ENCODE measurements around the gene IFNL4.
"Not testable (repeated sequence)": the region's sequence is repeated elsewhere in the genome, so short reads cannot be mapped to it uniquely, and the experiment has no call there.

The IFNL4 gene

DNA sequence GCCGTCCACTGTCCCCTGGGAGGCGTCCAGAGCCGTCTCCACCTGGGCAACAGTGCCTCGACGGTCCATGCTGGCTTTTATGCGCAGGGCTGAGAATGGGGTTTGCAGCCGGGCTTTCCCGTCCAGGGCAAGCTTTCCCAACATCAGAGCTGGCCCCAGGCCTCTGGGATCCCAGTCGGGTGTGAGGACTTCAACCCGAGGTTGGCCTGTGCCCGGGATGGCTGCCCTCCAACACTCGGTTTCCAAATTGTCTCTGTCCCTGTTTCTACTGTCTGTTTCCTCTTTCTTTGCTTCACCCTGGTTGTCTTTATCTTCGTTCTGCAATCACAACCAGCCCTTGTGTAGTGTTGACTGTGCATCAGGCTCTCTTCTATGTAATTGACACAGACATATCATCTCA lies at the start of gene IFNL4:
IFNL4 (minus strand) TSS at position 51 of the 400 bp plus-strand sequence.
- no peak for DNase-seq (ENCODE audit: low read depth)

DNA sequence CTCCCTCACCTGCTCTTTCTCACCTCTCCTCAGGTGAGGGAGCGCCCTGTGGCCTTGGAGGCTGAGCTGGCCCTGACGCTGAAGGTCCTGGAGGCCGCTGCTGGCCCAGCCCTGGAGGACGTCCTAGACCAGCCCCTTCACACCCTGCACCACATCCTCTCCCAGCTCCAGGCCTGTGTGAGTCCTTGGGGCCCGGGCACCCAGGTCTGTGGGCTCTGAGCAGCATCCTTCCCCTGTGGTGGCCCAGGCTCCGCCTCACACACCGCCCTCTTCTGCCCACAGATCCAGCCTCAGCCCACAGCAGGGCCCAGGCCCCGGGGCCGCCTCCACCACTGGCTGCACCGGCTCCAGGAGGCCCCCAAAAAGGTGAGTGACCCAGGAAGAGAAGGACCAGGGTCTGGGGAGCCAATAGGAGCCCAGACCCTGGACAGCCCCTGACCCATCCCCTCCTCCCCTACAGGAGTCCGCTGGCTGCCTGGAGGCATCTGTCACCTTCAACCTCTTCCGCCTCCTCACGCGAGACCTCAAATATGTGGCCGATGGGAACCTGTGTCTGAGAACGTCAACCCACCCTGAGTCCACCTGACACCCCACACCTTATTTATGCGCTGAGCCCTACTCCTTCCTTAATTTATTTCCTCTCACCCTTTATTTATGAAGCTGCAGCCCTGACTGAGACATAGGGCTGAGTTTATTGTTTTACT lies 49.4 kb upstream of the IFNL4 start:
- DNase-seq (ENCODE audit: low read depth) = no peak

DNA sequence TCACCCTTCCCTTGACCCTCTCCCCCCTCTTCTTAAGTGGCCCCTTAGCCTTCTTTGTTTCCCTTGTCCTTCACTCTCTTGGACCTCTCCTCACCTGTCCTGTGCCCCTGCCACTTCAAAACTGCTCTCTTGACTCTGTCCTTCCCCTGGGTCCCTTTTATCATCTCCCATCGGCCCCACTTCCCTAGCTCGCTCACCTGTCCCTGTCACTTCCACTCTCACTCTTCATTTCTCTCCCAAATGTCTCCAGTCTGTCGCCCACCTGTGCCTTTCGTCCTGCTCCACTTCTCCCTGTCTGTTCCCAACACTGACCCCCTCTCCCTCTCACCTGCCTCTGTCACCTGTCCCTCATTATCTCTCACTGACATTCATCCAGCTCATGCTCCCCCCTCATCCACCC lies 48.2 kb upstream of the IFNL4 start:
- no peak for DNase-seq (ENCODE audit: low read depth)

DNA sequence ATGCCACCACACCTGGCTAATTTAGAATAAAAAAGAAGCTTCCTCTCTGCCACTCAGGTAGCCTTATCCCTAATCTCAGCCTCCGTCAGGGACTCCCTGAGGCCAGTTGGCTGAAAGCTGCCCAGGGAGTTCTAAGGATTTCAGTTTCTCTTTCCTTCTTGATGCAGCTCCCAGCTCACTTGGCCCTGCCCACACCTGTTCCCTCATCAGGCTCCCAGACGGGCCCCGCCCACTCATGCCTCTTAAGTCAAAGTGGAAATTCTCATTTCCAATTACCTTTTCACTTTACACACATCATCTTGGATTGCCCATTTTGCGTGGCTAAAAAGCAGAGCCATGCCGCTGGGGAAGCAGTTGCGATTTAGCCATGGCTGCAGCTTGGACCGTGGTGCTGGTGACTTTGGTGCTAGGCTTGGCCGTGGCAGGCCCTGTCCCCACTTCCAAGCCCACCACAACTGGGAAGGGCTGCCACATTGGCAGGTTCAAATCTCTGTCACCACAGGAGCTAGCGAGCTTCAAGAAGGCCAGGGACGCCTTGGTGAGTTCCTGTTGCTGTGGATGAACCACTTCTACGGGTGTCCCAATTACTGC lies 47.5 kb upstream of the IFNL4 start, which contains the start of gene IFNL1:
IFNL1 (plus strand) TSS at position 353 of the 591 bp plus-strand sequence; CDS start at position 368, 15 bp downstream.
- DNase-seq (ENCODE audit: low read depth) = no peak

DNA sequence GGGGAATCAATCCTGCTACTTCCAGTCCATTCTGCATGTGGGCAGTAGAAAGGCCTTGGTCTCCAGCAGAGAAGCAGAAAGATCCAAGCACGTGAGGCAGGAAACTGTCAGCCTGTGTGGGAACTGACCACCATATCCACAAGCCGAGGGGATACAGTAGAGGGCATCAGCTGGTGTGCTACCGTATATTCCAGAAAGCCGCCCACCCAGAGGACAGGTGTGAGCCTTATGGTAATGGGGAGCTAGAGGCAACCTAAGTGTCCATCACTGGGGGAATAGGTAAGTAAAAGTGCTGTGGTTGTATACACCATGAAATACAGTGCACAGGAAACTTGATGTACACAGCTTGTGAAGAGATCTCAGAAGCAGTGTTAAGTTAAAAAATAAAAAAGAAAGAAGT lies 44.7 kb upstream of the IFNL4 start:
- DNase-seq (ENCODE audit: low read depth) = no peak

DNA sequence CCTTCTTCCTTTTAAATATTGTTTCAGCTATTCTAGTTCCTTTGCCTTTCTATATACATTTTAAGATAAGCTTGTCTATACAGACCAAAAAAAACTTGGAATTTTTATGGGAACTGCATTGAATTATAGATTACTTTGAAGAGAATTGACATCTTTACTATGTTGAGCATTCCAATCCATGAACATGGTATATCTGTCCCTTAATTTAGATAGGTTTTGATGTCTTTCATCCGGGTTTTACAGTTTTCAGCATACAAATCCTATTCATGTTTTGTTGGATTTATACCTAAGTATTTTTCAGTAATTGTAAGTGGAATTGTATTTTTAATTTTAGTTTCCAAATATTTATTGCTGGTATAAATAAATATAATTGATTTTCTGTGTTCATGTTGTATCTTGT lies 35.4 kb upstream of the IFNL4 start:
- DNase-seq (ENCODE audit: low read depth) = no peak

DNA sequence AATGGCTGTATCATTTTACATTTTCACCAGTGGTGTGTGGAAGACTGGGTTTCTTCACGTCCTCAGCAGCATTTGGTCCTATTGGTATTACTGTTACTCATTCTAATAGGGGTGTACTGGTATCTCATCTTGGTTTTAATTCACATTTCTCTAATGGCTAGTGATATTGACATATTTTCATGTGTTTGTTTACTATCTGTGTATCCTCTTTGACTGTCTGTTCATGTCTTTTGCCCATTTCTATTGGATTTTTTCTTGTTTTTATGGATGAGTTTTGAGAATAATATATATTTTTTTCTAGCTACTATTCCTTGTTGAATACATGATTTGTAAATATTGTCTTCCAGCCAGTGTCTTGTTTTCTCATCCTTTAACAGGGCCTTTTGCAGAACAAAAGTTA lies 33.4 kb upstream of the IFNL4 start:
- DNase-seq (ENCODE audit: low read depth) = no peak

DNA sequence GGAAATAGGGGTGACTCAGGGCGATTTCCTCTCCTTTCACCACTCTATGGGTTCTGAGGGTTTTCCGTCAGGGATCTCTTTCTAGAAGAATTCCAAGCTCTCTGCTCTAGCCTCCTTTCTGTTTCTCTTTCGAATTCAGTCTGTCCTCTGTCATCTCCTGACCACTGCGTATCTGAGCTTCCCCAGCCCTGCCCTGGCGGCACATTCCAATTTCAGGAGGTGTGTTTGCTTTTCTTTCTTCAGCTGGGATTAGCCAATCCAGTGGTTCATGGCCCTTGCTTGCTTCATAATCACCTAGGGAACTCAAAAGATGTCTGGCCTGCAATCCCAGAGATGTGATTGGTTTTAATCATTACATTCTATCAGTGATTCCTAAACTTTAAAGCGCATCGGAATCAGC lies 28.9 kb upstream of the IFNL4 start:
- no peak for DNase-seq (ENCODE audit: low read depth)

DNA sequence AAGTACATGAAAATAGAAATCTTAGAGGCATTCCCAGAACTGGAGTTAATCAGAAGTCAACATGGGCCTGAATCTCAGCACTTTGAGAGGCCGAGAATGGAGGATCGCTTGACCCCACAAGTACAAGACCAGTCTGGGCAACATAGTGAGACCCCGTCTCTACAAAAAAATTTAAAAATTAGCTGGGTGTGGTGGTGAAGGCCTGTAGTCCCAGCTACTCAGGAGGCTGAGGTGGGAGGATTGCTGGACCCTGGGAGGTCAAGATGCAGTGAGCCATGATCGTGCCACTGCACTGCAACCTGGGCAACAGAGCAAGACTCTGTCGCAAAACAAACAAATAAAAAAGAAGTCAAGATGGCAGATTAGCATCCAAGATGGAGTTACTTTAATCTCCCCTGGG lies 28.1 kb upstream of the IFNL4 start:
- no peak for DNase-seq (ENCODE audit: low read depth)

DNA sequence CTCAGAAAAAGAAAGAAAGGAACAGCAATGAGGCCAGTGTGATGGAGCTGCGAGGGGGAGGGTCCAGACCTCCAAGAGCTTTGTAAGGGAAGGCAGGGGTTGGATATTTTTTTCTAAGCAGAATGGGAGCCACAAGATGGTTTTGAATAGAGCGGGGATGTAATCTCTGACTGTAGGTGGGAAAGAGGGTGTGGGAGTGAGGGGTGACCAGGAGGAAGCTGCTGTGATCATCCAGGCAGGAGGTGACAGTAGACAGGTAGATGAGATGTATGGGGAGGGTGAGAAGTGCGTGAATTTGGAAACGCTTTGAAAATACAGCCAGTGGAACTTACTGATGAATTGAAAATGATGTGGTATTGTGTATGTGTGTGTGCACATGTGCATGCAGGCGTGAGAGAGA lies 26.9 kb upstream of the IFNL4 start:
- DNase-seq (ENCODE audit: low read depth) = no peak

DNA sequence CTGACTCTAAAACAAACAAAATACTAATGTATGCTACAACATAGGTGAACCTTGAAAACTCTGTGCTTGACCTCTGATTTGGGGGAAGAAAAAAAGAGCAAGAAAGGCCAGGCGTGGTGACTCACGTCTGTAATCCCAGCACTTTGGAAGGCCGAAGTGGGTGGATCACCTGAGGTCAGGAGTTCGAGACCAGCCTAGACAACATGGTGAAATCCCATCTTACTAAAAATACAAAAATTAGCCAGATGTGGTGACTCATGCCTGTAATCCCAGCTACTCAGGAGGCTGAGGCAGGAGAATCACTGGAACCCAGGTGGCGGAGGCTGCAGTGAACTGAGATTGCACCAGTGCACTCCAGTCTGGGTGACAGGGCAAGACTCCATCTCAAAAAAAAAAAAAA lies 25.2 kb upstream of the IFNL4 start:
- not testable (repeated sequence) for DNase-seq (ENCODE audit: low read depth)

DNA sequence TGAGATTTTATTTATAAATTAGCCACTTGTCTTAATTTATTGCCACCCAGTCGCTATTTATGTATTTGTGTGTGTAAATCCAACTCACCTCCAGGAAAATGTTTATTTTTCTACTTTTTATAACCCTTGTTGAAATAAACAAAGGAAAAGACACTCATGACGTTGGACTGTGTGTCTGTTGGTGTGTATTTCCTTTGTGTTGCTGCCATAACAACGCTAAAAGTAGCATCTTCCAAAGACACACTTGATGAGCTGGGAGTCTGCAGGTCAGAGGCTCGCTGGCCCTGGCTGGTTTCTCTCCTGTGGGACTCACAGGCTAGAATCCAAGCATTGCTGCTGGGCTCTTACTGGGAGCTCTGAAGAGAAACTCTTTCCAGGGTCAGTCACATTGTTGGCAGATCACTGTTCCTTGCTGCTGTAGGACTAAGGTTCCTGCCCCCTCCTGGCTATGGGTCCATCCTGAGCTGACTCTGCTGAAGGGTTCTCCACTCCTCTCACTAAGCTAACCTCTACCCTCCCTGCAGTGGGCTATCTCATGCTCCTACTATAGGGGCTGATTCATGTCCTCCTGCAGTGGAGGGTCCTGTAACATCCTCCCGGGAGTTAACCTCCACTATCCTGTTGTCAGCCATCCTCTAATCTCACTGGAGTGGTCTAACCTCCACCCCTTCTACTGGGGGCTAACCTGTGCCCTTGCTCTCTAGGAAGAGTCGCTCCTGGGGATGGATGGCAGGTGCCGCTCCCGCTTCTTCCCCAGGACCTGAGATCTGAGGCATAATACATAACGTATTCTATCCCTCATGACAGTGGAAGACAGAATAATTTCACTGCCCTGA lies 21.6 kb upstream of the IFNL4 start:
- no peak for DNase-seq (ENCODE audit: low read depth)

DNA sequence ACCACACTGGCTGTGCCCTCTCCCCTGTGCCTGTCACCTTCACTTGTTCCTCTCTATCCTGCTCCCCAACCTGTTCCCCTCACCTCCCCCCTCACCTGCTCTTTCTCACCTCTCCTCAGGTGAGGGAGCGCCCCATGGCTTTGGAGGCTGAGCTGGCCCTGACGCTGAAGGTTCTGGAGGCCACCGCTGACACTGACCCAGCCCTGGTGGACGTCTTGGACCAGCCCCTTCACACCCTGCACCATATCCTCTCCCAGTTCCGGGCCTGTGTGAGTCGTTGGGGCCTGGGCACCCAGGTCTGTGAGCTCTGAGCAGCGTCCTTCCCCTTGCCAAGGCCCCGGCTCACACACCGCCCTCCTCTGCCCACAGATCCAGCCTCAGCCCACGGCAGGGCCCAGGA lies 20.7 kb upstream of the IFNL4 start:
- not testable (repeated sequence) for DNase-seq (ENCODE audit: low read depth)

DNA sequence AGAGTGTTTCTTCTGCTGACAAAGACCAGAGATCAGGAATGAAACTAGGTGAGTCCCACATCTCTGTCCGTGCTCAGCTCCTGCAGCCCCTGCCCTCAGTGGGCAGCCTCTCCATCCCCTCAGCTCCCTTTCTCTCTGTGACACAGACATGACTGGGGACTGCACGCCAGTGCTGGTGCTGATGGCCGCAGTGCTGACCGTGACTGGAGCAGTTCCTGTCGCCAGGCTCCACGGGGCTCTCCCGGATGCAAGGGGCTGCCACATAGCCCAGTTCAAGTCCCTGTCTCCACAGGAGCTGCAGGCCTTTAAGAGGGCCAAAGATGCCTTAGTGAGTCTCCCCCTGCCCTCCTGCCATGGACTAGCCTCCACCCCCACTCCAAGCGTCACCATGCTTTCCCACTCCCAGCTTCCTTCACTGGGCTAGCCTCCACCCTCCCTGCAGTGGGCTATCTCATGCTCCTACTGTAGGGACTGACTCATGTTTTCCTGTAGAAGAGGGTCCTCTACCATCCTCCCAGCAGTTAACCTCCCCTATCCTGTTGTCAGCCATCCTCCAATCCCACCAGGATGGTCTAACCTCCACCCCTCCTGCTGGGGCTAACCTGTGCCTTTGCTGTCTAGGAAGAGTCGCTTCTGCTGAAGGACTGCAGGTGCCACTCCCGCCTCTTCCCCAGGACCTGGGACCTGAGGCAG lies 20.0 kb upstream of the IFNL4 start:
- DNase-seq (ENCODE audit: low read depth) = not testable (repeated sequence)

DNA sequence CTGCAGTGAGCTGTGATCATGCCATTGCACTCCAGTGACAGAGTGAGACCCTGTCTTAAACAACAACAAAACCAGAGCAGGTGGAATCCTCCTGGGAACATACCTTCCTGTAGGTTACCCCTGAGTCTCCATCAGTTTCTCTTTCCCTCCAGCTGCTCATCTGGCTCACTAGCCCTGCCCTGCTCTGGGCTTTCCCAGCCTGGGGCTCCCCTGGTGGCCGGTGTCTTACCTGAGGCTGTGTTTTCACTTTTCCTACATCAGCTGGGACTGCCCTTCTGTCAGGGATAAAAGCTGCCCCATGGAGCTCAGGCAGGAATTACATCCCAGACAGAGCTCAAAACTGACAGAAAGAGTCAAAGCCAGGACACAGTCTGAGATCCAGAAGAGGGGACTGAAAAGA lies 19.4 kb upstream of the IFNL4 start, which contains the start of gene IFNL2:
IFNL2 (plus strand) TSS at position 312 of the 400 bp plus-strand sequence. CDS start 173 bp downstream, outside the sequence.
- DNase-seq (ENCODE audit: low read depth) = not testable (repeated sequence)

DNA sequence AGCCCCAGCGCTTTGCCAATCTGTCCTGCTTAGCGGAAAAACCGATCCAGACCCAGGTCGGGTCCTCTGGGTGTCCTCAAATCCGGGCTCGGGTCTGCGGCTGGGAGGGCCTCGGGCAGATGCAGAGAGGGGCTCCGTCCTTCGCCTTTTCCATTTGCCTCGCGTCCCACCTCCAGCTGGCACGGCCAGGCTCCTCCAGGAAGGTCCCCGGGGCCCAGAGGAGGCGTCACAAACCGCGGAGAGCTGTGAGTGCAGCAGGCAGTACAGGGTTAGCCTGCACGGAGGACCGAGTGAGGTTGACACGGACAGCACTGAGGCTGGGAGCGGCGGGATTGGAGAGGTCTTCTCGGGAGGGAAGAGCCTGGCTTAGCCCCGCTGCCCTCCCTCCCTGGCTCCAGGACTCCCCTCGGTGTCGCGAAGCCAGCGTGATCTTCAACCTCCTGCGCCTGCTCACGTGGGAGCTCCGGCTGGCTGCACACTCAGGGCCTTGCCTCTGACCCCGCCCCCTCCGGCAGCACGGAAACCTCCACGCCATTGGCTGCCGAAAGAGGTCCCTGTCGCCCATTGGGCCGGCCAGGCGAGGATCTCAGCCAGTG lies 16.8 kb upstream of the IFNL4 start:
- DNase-seq (ENCODE audit: low read depth) = no peak

DNA sequence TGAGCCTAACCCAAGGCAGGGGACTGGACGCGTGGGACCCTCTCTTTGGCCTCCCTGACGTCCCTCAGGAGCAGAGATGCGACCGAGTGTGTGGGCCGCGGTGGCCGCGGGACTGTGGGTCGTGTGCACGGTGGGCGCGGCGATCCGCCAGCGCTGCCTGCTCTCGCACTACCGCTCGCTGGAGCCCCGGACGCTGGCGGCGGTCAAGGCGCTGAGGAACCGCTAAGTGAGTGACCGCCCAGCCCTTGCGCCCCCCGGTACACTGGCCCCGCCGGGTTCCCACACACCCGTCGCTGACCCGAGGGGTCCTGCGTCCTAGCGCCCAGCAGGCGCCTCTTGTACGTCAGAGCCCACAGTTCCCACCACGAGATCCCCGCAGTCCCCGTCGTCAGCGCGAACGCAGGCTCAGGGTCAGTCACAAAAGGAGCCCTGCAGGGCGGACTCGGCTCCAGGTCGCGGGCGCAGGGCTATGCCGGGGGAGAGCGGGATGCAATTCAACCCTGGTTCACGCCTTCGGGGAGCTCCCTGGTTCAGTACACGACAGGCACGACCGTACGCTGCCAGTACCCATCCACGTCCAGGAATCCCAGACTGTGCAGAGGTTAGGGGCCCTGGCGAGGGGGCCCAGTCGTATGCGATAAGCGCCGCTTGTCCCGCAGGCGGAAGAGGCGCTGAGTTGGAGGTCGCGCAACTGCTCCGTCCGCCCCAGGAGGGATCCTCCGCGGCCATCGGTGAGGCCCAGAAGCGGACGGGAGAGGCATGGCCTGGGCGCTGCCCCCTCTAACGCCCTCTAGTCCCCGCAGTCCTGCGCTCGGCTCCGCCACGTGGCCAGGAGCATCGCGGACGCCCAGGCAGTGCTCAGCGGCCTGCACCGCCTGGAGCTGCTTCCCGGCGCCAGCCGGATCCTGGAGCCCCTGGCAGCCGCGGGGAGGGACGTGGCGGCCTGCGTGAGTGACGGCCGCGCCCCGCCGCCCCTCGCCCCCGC lies 15.9 kb upstream of the IFNL4 start:
- DNase-seq (ENCODE audit: low read depth) = no peak

DNA sequence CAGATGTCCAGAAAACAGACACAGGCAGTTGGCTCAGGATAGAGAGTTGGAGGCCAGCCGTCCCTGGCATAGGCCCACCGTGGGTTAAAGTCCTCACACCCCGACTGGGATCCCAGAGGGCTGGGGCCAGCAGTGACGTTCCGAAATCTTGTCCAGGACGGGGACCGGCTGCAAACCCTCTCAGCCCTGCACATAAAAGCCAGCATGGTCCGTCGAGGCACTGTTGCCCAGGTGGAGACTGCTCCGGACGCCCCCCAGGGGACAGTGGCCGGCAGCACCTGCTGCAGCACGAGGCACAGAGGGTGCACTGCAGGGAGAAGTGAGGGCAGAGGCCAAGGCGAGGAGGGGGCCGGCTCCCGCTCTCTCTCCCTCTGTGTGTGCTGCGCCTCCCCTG lies 15.3 kb upstream of the IFNL4 start:
- no peak for DNase-seq (ENCODE audit: low read depth)

DNA sequence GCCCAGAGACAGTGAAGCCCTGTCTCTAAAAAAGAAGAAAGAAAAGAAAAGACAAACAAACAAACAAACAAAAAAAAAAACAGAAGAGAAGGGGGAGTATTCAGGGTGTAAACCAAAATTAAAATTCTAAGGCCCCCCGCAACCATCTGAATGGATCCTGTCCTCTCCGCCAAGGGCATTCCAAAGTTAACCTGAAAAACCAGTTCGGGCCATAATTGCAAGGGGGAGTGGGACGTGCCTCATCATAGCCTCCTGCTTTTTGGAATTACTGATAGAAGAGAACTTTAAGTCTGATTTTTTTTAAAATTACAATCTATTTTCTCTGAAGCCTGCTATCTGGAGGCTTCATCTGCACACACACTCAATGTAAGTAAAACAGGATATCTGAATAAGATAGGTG lies 13.8 kb upstream of the IFNL4 start:
- no peak for DNase-seq (ENCODE audit: low read depth)

DNA sequence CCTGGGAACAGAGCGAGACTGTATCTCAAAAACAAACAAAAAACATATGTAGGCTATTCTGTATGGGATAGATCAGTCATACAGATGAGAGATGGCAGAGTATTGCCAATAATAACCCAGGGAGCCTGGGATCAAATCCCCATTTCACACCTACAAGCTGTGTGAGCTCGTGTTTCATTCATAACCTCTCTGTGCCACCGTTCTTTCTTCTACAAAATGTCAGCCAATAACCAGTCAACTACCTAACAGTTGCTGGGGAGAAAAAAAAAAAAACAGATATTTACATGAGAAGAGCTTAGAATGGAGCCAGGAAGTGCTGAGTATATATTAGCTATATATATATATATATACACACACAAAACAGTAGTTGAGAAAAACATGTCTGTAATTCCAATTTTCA lies 13.0 kb upstream of the IFNL4 start:
- DNase-seq (ENCODE audit: low read depth) = no peak

DNA sequence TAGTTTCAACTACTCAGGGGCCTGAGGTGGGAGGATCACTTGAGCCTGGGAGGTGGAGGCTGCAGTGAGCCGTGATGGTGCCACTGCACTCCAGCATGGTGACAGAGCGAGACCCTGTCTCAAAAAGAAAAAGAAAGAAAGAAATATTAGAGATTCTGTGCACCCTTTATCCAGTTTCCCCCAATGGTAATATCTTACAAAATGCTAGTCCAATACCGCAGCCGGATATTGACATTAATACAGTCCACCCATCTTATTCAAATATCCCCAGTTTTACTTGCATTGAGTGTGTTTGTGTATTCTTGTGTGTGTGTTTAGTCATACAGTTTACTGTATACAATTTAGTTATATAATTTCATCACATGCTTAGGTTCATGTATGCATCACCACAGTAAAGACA lies 8.6 kb upstream of the IFNL4 start:
- DNase-seq (ENCODE audit: low read depth) = no peak
